SU-DHL-6 (cell line): ENCODE data around the gene AGPAT4.

Experiments used
- H2AFZ ChIP-seq: fragments of 200-600 bp; sonication (generic); 2 replicates; pipeline ENCODE4 v1.6.1; 2014; ENCODE audit warnings: low read depth, mild to moderate bottlenecking, moderate library complexity, mixed read lengths, antibody characterized with exemption, low read length; ENCODE audit not compliant: severe bottlenecking
- H3F3A ChIP-seq: fragments of 200-600 bp; shearing (Covaris generic); 2 replicates; pipeline ENCODE4 v1.6.0; 2016; ENCODE audit warnings: antibody characterized with exemption, mild to moderate bottlenecking; ENCODE audit not compliant: insufficient read depth
- H3K27ac ChIP-seq: fragments of 200-600 bp; sonication (generic); 2 replicates; pipeline ENCODE4 v1.5.1; 2016; ENCODE audit warnings: low read depth, mild to moderate bottlenecking, low read length, moderate library complexity, mixed read lengths
- H3K27me3 ChIP-seq: fragments of 200-600 bp; sonication (generic), shearing (Covaris generic); 2 replicates; pipeline ENCODE4 v1.6.0; 2014; ENCODE audit warnings: mild to moderate bottlenecking, low read length
- H3K36me3 ChIP-seq: fragments of 200-600 bp; sonication (generic); 2 replicates; pipeline ENCODE4 v1.6.1; 2014; ENCODE audit warnings: mild to moderate bottlenecking, low read length, mixed read lengths
- H3K4me2 ChIP-seq: fragments of 300-600, 200-600 bp; shearing (Covaris generic), sonication (generic); 2 replicates; pipeline ENCODE4 v1.6.0; 2014; ENCODE audit warnings: low read length, low read depth, mild to moderate bottlenecking; ENCODE audit not compliant: poor library complexity, severe bottlenecking
- H3K4me3 ChIP-seq: fragments of 200-600 bp; sonication (generic); 2 replicates; pipeline ENCODE4 v1.5.1; 2014; ENCODE audit warnings: antibody characterized with exemption, low read length, mild to moderate bottlenecking, mixed read lengths; ENCODE audit not compliant: insufficient read depth, poor library complexity, severe bottlenecking
- H3K79me2 ChIP-seq: fragments of 200-600 bp; sonication (generic); 2 replicates; pipeline ENCODE4 v1.6.1; 2014; ENCODE audit warnings: mild to moderate bottlenecking, low read length, moderate library complexity; ENCODE audit not compliant: insufficient read depth
- H3K9ac ChIP-seq: fragments of 200-600 bp; sonication (generic); 2 replicates; pipeline ENCODE4 v1.7.0; 2014; ENCODE audit warnings: mild to moderate bottlenecking, low read length
- H3K9me2 ChIP-seq: fragments of 200-600 bp; sonication (generic); replicated peaks from 2 replicates; pipeline ENCODE4 v1.6.1; 2014; ENCODE audit warnings: low read length; ENCODE audit not compliant: insufficient read depth
- H3K9me3 ChIP-seq: fragments of 200-600 bp; sonication (generic); 2 replicates; pipeline ENCODE4 v1.6.1; 2014; ENCODE audit warnings: low read length, mixed read lengths; ENCODE audit not compliant: insufficient read depth
- H4K20me1 ChIP-seq: fragments of 200-600 bp; sonication (generic); 2 replicates; pipeline ENCODE4 v1.6.1; 2014; ENCODE audit warnings: low read depth, mild to moderate bottlenecking, antibody characterized with exemption, low read length, moderate library complexity, mixed read lengths
- EZH2phosphoT487 ChIP-seq: fragments of 200-600 bp; sonication (generic), shearing (Covaris generic); conservative IDR thresholded peaks from 2 replicates; pipeline ENCODE4 v1.6.1; 2018; ENCODE audit warnings: mild to moderate bottlenecking, antibody characterized with exemption, low read length, moderate library complexity, mixed read lengths
- TF ChIP-seq, protein P1 (sequence below): fragments of 200-600 bp; sonication (generic); IDR thresholded peaks from one replicate; pipeline ENCODE4 v1.5.1; 2017; ENCODE audit warnings: antibody characterized with exemption, mild to moderate bottlenecking, low read length, moderate library complexity; ENCODE audit not compliant: insufficient read depth, poor library complexity, severe bottlenecking

Gene AGPAT4

DNA sequence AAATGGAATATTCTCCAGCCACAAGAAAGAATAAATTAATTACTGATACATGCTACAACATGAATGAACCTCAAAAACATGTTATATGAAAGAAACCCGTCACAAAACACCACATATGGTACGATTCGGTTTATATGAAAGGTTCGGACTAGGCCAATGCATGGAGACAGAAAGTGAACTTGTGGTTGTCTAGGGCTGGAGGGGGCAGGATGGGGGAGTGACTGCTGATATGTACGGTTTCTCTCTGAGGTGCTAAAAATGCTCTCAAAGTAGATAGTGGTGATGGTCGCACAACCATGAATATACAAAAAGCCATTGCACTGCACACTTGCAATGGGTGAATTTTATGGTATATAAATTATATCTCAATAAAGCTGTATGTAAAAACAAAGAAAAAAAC lies 18.3 kb downstream of the AGPAT4 start:
- Histone ChIP-seq H3K27ac (no peak overlapping the region), H3K36me3 (no peaks in the 10 kb centered on the region), H2AFZ (no peak overlapping the region), H3K4me2 (no peak overlapping the region), H3K9ac (no peak overlapping the region), H3K79me2 (no peaks in the 10 kb centered on the region), H3F3A (no peaks in the 10 kb centered on the region), H3K4me3 (no peak overlapping the region), H4K20me1 (0 out of 2 replicates have a peak, but pooled peaks cover 1% of the 10 kb centered on the region), H3K27me3 (no peaks in the 10 kb centered on the region), H3K9me2 (no peaks in the 10 kb centered on the region), H3K9me3 (no peaks in the 10 kb centered on the region)
- no peak for TF ChIP-seq EZH2phosphoT487
- TF ChIP-seq, protein P1, sequence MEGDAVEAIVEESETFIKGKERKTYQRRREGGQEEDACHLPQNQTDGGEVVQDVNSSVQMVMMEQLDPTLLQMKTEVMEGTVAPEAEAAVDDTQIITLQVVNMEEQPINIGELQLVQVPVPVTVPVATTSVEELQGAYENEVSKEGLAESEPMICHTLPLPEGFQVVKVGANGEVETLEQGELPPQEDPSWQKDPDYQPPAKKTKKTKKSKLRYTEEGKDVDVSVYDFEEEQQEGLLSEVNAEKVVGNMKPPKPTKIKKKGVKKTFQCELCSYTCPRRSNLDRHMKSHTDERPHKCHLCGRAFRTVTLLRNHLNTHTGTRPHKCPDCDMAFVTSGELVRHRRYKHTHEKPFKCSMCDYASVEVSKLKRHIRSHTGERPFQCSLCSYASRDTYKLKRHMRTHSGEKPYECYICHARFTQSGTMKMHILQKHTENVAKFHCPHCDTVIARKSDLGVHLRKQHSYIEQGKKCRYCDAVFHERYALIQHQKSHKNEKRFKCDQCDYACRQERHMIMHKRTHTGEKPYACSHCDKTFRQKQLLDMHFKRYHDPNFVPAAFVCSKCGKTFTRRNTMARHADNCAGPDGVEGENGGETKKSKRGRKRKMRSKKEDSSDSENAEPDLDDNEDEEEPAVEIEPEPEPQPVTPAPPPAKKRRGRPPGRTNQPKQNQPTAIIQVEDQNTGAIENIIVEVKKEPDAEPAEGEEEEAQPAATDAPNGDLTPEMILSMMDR = no peak

- H3K27ac ChIP-seq = no peak overlapping the region
- no peaks in the 10 kb centered on the region for H3K36me3 ChIP-seq
- no peaks in the 10 kb centered on the region for H3K9me2 ChIP-seq
- no peak overlapping the region for H3K4me3 ChIP-seq
- H3K79me2 ChIP-seq = no peaks in the 10 kb centered on the region
- TF ChIP-seq, protein P1 = no peak
- TF ChIP-seq EZH2phosphoT487 = no peak
- no peak overlapping the region for H2AFZ ChIP-seq
- H3F3A ChIP-seq = no peaks in the 10 kb centered on the region
- H3K9me3 ChIP-seq = no peaks in the 10 kb centered on the region
- 0 out of 2 replicates have a peak, but pooled peaks cover 3% of the 10 kb centered on the region for H4K20me1 ChIP-seq
- H3K9ac ChIP-seq = no peak overlapping the region
- H3K27me3 ChIP-seq = no peaks in the 10 kb centered on the region
- H3K4me2 ChIP-seq = no peak overlapping the region
Measured at GRCh38 chr6:161254464-161255253, 19.2 kb downstream of the AGPAT4 start.

DNA sequence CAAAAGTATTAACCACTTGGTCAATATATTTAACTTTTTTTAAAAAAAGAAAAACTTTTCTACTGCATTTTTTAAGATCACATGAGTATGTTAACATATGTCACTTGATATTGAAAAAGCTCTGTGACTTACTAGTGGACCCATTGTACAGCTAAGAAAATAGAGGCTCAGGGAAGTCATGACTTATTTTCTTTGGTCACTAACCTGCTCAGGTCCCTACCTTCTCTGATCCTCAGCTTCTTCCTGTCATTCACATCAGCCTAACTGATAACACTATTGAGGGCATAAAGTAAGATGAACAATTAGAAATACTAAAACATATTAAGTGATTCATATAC lies 19.8 kb downstream of the AGPAT4 start:
- Histone ChIP-seq H3K4me2 (no peak overlapping the region), H3K4me3 (no peak overlapping the region), H3K36me3 (no peaks in the 10 kb centered on the region), H2AFZ (no peak overlapping the region), H3K9me2 (no peaks in the 10 kb centered on the region), H3F3A (no peaks in the 10 kb centered on the region), H3K27ac (no peak overlapping the region), H3K79me2 (no peaks in the 10 kb centered on the region), H3K9me3 (no peaks in the 10 kb centered on the region), H3K9ac (no peak overlapping the region), H4K20me1 (0 out of 2 replicates have a peak, but pooled peaks cover 3% of the 10 kb centered on the region), H3K27me3 (no peaks in the 10 kb centered on the region)
- no peak for TF ChIP-seq EZH2phosphoT487
- TF ChIP-seq, protein P1 = no peak
